Erythroblast (primary cell): ENCODE data around the gene SEMA3E.

Experiments used
- GATA1 ChIP-seq: IDR thresholded peaks from 2 replicates; pipeline ENCODE4 v1.6.1; 2011; ENCODE audit warnings: low read depth, mild to moderate bottlenecking, control low read depth, low read length, moderate library complexity
- POLR2A ChIP-seq: IDR thresholded peaks from 2 replicates; pipeline ENCODE4 v1.6.1; 2011; ENCODE audit warnings: mild to moderate bottlenecking, low read length

- no peak for TF ChIP-seq POLR2A
- no peak for TF ChIP-seq GATA1
Measured at GRCh38 chr7:83663131-83663530, 14.2 kb upstream of the SEMA3E start.
